Neural crest cell (in vitro differentiated cells): ENCODE measurements around the gene HLA-DPA1. TPM values are rescaled to one million over a fixed set of nuclear protein-coding genes. Genes with fewer than 3 reads are reported as not detected.
A peak's percentile ranks its signal among the peaks of the same experiment; 100 is the strongest.

Experiments used
- DNase-seq: peaks from one replicate; pipeline ENCODE4 v3.0.0; 2021; ENCODE audit warnings: low read depth, mixed read lengths, low spot score
- H3K27ac Mint-ChIP-seq: one replicate; pipeline ENCODE4 v1.8.0; 2021; ENCODE audit warnings: mild to moderate bottlenecking, mixed read lengths; ENCODE audit not compliant: unreplicated experiment
- H3K27me3 Mint-ChIP-seq: 2 replicates; pipeline ENCODE4 v1.8.0; 2021; ENCODE audit warnings: low read depth, mild to moderate bottlenecking, mixed read lengths
- H3K36me3 Mint-ChIP-seq: 2 replicates; pipeline ENCODE4 v1.8.0; 2021; ENCODE audit warnings: low read depth, mild to moderate bottlenecking, mixed read lengths
- H3K4me1 Mint-ChIP-seq: 2 replicates; pipeline ENCODE4 v1.8.0; 2021; ENCODE audit warnings: mixed read lengths
- H3K4me3 Mint-ChIP-seq: one replicate; pipeline ENCODE4 v1.8.0; 2021; ENCODE audit warnings: mild to moderate bottlenecking, mixed read lengths
- H3K9me3 Mint-ChIP-seq: 2 replicates; pipeline ENCODE4 v1.8.0; 2021; ENCODE audit warnings: mixed read lengths
- total RNA-seq: library from RNA; stranded (reverse); gene quantifications from 2 replicates; pipeline ENCODE4 v1.2.1, GENCODE V29; 2021
- TF ChIP-seq, protein P1 (sequence below): fragments of 200-600 bp; sonication (generic); conservative IDR thresholded peaks from 2 replicates; pipeline ENCODE4 v1.5.0; 2021; ENCODE audit warnings: antibody characterized with exemption, mild to moderate bottlenecking

HLA-DPA1 gene
- total RNA-seq, 1 donor from 2014 or later = 1.8 TPM

DNA sequence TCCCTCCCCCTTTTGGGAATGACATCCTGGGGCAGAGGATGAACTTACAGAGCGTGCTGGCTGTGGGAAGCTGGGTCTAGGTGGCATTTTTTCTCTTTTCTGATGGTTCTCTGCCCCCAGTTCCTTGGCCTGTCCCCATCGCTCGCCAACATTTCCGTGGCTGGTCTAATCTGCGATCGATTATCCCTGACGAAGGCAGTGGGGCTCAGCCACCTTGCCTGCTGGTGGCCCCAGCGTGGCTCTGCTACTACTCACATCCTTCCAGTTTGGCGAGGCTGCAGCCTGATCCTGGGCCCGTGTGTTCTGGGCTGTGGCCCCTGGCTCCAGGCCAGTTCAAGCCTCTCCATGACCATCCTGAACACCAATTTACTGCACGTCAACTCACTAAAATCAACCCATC, 57.7 kb downstream of the HLA-DPA1 start:
- Mint-ChIP-seq H3K36me3 (no peaks in the 10 kb centered on the region), H3K4me3 (no peak overlapping the region), H3K4me1 (peaks cover 4% of the 10 kb centered on the region), H3K27ac (no peak overlapping the region), H3K27me3 (peaks cover 71% of the 10 kb centered on the region), H3K9me3 (no peaks in the 10 kb centered on the region)
- no peak for DNase-seq
- TF ChIP-seq, protein P1, sequence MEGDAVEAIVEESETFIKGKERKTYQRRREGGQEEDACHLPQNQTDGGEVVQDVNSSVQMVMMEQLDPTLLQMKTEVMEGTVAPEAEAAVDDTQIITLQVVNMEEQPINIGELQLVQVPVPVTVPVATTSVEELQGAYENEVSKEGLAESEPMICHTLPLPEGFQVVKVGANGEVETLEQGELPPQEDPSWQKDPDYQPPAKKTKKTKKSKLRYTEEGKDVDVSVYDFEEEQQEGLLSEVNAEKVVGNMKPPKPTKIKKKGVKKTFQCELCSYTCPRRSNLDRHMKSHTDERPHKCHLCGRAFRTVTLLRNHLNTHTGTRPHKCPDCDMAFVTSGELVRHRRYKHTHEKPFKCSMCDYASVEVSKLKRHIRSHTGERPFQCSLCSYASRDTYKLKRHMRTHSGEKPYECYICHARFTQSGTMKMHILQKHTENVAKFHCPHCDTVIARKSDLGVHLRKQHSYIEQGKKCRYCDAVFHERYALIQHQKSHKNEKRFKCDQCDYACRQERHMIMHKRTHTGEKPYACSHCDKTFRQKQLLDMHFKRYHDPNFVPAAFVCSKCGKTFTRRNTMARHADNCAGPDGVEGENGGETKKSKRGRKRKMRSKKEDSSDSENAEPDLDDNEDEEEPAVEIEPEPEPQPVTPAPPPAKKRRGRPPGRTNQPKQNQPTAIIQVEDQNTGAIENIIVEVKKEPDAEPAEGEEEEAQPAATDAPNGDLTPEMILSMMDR = no peak

DNA sequence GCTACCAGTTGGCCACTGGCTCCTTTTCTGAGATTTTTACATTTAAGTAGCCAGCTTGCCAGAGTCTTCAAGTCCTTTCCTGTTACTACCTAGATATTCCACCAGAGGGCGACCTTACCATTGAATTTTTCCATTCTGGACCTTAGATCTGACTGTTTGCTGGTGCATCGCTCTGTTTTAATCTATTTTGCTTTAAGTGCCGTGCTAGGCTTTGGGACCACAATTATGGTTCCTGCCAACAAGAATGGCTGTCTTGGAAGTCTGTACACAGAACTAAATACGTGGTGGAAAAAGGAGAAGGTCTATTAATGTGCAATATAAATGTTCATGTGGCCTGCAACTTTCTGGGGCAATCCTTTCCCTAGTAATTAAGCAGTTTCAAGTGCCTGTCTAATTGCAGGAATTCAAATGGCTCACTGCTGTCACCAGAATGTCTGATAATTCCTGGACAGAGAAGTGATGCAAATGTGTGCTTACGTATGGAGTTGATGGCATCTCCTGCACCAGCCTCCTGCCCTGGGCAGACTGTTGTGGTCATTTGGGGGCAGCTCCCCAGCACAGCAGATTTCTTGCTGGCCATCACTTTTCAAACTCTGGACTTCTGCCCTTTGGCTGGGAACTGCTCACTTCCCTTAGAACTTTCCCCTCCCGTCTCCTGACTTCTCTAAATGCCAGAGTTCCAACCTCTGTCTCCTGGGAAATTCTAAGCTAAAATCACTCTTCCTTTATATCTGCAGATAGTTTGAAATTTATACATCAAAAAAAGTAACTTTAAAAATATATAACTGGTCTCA, 58.4 kb downstream of the HLA-DPA1 start:
- TF ChIP-seq, protein P1 = peak; percentile 82
- Mint-ChIP-seq H3K4me1 (peaks cover 4% of the 10 kb centered on the region), H3K27me3 (peaks cover 64% of the 10 kb centered on the region), H3K9me3 (no peaks in the 10 kb centered on the region), H3K27ac (no peak overlapping the region), H3K4me3 (no peak overlapping the region), H3K36me3 (no peaks in the 10 kb centered on the region)
- DNase-seq = peak; percentile 51

Other genes with a start within 250 kb of the HLA-DPA1 start
- gene TAP2, start 234.9 kb downstream of the HLA-DPA1 start, total RNA-seq = 18.0 and 18.2 TPM in 2 replicates
- gene PSMB8, start 229.6 kb downstream of the HLA-DPA1 start, total RNA-seq = 1.1 and 1.7 TPM in 2 replicates
- 2.7 and 2.8 TPM in 2 replicates for gene TAP1, start 219.9 kb downstream of the HLA-DPA1 start, total RNA-seq
- not detected in 2 replicates for gene PSMB9, start 219.5 kb downstream of the HLA-DPA1 start, total RNA-seq
- 0.59 and 0.63 TPM in 2 replicates for gene HLA-DMB, start 132.6 kb downstream of the HLA-DPA1 start, total RNA-seq
- gene HLA-DMA, start 120.6 kb downstream of the HLA-DPA1 start, total RNA-seq = 0.89 and 1.7 TPM in 2 replicates
- gene BRD2, start 105.1 kb downstream of the HLA-DPA1 start, total RNA-seq = 312 and 329 TPM in 2 replicates
- gene HLA-DOA, start 64.1 kb downstream of the HLA-DPA1 start, total RNA-seq = 1.7 and 2.8 TPM in 2 replicates
- 18.7 and 20.4 TPM in 2 replicates for gene HLA-DPB1, start 2.3 kb upstream of the HLA-DPA1 start, total RNA-seq
- 4.2 and 5.9 TPM in 2 replicates for gene COL11A2, start 118.8 kb upstream of the HLA-DPA1 start, total RNA-seq
- gene RXRB, start 127.0 kb upstream of the HLA-DPA1 start, total RNA-seq = 31.8 and 33.1 TPM in 2 replicates
- gene SLC39A7, start 127.2 kb upstream of the HLA-DPA1 start, total RNA-seq = 95.7 and 103 TPM in 2 replicates
- gene HSD17B8, start 131.0 kb upstream of the HLA-DPA1 start, total RNA-seq = 3.3 and 4.4 TPM in 2 replicates
- gene RING1, start 134.9 kb upstream of the HLA-DPA1 start, total RNA-seq = 61.2 and 61.7 TPM in 2 replicates
- gene VPS52, start 198.2 kb upstream of the HLA-DPA1 start, total RNA-seq = 53.2 and 57.3 TPM in 2 replicates
- gene RPS18, start 198.4 kb upstream of the HLA-DPA1 start, total RNA-seq = 2,299 and 2,407 TPM in 2 replicates
- 2.0 and 2.8 TPM in 2 replicates for gene B3GALT4, start 203.5 kb upstream of the HLA-DPA1 start, total RNA-seq
- 54.5 and 60.6 TPM in 2 replicates for gene WDR46, start 215.6 kb upstream of the HLA-DPA1 start, total RNA-seq
- 54.9 and 61.4 TPM in 2 replicates for gene PFDN6, start 216.0 kb upstream of the HLA-DPA1 start, total RNA-seq
- 51.9 and 56.0 TPM in 2 replicates for gene RGL2, start 225.3 kb upstream of the HLA-DPA1 start, total RNA-seq
- gene TAPBP, start 240.4 kb upstream of the HLA-DPA1 start, total RNA-seq = 15.4 and 16.2 TPM in 2 replicates
- gene ZBTB22, start 244.1 kb upstream of the HLA-DPA1 start, total RNA-seq = 23.0 and 23.4 TPM in 2 replicates
- 85.0 and 88.2 TPM in 2 replicates for gene DAXX, start 249.3 kb upstream of the HLA-DPA1 start, total RNA-seq